ENCODE results near the gene BPTF. TPM values are rescaled to one million over a fixed set of nuclear protein-coding genes. Genes with fewer than 3 reads are reported as not detected.

Gene BPTF
- total and polyA plus RNA-seq, 2 of the 13 experiments (the other 11 are each of a cell fraction or from before 2014, with no cell fraction given), result 43.5 to 66.1 TPM

DNA sequence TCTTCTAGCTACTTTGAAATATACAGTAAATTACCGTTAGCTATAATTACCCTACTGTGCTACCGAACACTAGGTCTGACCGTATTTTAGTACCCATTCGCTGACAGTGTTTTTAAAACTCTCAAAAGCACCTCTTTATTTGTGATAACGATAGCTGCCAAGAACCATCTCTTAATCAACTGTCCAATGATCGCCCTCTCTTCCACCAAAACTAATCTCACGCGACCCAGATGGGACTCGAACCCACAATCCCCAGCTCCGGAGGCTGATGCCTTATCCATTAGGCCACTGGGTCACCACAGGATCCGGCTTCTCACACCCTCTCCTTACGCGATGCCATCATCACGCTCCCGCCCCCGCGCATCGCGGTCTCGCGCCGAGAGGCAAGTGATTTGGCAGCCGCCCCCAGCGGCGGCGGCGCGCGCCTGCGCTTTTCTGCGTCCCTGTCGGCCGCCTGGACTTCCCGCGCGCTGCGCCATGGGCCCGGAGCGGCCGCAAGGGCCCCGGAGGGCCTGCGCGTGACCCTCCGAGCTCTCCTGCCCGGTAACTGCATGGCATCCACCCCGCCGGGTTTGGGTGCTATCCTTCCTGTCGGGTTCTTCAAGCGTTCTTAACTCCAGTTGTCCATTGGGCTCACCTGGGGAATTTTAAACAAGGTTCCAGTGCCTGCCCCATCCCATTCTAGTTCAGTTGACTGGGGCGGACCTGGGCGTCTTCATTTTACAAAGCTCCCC lies 194.5 kb downstream of the BPTF start (continued):
- TF ChIP-seq, protein P1, sequence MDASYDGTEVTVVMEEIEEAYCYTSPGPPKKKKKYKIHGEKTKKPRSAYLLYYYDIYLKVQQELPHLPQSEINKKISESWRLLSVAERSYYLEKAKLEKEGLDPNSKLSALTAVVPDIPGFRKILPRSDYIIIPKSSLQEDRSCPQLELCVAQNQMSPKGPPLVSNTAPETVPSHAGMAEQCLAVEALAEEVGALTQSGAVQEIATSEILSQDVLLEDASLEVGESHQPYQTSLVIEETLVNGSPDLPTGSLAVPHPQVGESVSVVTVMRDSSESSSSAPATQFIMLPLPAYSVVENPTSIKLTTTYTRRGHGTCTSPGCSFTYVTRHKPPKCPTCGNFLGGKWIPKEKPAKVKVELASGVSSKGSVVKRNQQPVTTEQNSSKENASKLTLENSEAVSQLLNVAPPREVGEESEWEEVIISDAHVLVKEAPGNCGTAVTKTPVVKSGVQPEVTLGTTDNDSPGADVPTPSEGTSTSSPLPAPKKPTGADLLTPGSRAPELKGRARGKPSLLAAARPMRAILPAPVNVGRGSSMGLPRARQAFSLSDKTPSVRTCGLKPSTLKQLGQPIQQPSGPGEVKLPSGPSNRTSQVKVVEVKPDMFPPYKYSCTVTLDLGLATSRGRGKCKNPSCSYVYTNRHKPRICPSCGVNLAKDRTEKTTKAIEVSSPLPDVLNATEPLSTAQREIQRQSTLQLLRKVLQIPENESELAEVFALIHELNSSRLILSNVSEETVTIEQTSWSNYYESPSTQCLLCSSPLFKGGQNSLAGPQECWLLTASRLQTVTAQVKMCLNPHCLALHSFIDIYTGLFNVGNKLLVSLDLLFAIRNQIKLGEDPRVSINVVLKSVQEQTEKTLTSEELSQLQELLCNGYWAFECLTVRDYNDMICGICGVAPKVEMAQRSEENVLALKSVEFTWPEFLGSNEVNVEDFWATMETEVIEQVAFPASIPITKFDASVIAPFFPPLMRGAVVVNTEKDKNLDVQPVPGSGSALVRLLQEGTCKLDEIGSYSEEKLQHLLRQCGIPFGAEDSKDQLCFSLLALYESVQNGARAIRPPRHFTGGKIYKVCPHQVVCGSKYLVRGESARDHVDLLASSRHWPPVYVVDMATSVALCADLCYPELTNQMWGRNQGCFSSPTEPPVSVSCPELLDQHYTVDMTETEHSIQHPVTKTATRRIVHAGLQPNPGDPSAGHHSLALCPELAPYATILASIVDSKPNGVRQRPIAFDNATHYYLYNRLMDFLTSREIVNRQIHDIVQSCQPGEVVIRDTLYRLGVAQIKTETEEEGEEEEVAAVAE (CRISPR knock-in tag; IDR thresholded peaks at IDR 0.05; ENCODE audit: borderline replicate concordance), result peak; percentile 89
- TF ChIP-seq NFE2L1 (CRISPR knock-in tag; IDR thresholded peaks at IDR 0.05; ENCODE audit: borderline replicate concordance) (no peak), KMT2A (CRISPR knock-in tag; IDR thresholded peaks at IDR 0.05) (peak; percentile 90), ZNF629 (CRISPR knock-in tag; conservative IDR thresholded peaks at IDR 0.05) (peak; percentile 80), TCF7 (IDR thresholded peaks at IDR 0.05; ENCODE audit: low read depth) (no peak), ZKSCAN5 (CRISPR knock-in tag; IDR thresholded peaks at IDR 0.05) (no peak), ZNF773 (CRISPR knock-in tag; IDR thresholded peaks at IDR 0.05; ENCODE audit: borderline replicate concordance) (peak; percentile 86), MIXL1 (CRISPR knock-in tag; IDR thresholded peaks at IDR 0.05) (peak; percentile 98), KLF16 (CRISPR knock-in tag; IDR thresholded peaks at IDR 0.05) (peak in 1 of 2 experiments; percentile 99; a peak in 2 of 4 replicates), HES4 (CRISPR knock-in tag; IDR thresholded peaks at IDR 0.05; ENCODE audit: borderline replicate concordance) (peak; percentile 96), MED13 (CRISPR knock-in tag; IDR thresholded peaks at IDR 0.05) (peak; percentile 45; the same call in 1 of the 2 replicates), HDAC2 (CRISPR knock-in tag; IDR thresholded peaks at IDR 0.05) (peak; percentile 98), NR2F2 (IDR thresholded peaks at IDR 0.05; ENCODE audit: borderline replicate concordance, low read depth) (peak; percentile 82; the same call in 1 of the 2 replicates), HMGA1 (CRISPR knock-in tag; conservative IDR thresholded peaks at IDR 0.05) (no peak), JUND (CRISPR knock-in tag; IDR thresholded peaks at IDR 0.05) (peak; percentile 54; the same call in 1 of the 2 replicates)
- TF ChIP-seq, protein P2, sequence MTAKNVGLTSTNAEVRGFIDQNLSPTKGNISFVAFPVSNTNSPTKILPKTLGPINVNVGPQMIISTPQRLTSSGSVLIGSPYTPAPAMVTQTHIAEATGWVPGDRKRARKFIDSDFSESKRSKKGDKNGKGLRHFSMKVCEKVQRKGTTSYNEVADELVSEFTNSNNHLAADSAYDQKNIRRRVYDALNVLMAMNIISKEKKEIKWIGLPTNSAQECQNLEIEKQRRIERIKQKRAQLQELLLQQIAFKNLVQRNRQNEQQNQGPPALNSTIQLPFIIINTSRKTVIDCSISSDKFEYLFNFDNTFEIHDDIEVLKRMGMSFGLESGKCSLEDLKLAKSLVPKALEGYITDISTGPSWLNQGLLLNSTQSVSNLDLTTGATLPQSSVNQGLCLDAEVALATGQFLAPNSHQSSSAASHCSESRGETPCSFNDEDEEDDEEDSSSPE (CRISPR knock-in tag; IDR thresholded peaks at IDR 0.05), result peak; percentile 97
- TF ChIP-seq, protein P3, sequence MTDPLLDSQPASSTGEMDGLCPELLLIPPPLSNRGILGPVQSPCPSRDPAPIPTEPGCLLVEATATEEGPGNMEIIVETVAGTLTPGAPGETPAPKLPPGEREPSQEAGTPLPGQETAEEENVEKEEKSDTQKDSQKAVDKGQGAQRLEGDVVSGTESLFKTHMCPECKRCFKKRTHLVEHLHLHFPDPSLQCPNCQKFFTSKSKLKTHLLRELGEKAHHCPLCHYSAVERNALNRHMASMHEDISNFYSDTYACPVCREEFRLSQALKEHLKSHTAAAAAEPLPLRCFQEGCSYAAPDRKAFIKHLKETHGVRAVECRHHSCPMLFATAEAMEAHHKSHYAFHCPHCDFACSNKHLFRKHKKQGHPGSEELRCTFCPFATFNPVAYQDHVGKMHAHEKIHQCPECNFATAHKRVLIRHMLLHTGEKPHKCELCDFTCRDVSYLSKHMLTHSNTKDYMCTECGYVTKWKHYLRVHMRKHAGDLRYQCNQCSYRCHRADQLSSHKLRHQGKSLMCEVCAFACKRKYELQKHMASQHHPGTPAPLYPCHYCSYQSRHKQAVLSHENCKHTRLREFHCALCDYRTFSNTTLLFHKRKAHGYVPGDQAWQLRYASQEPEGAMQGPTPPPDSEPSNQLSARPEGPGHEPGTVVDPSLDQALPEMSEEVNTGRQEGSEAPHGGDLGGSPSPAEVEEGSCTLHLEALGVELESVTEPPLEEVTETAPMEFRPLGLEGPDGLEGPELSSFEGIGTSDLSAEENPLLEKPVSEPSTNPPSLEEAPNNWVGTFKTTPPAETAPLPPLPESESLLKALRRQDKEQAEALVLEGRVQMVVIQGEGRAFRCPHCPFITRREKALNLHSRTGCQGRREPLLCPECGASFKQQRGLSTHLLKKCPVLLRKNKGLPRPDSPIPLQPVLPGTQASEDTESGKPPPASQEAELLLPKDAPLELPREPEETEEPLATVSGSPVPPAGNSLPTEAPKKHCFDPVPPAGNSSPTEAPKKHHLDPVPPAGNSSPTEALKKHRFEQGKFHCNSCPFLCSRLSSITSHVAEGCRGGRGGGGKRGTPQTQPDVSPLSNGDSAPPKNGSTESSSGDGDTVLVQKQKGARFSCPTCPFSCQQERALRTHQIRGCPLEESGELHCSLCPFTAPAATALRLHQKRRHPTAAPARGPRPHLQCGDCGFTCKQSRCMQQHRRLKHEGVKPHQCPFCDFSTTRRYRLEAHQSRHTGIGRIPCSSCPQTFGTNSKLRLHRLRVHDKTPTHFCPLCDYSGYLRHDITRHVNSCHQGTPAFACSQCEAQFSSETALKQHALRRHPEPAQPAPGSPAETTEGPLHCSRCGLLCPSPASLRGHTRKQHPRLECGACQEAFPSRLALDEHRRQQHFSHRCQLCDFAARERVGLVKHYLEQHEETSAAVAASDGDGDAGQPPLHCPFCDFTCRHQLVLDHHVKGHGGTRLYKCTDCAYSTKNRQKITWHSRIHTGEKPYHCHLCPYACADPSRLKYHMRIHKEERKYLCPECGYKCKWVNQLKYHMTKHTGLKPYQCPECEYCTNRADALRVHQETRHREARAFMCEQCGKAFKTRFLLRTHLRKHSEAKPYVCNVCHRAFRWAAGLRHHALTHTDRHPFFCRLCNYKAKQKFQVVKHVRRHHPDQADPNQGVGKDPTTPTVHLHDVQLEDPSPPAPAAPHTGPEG (CRISPR knock-in tag; IDR thresholded peaks at IDR 0.05), result peak; percentile 75; the same call in 1 of the 2 replicates
- TF ChIP-seq, protein P4, sequence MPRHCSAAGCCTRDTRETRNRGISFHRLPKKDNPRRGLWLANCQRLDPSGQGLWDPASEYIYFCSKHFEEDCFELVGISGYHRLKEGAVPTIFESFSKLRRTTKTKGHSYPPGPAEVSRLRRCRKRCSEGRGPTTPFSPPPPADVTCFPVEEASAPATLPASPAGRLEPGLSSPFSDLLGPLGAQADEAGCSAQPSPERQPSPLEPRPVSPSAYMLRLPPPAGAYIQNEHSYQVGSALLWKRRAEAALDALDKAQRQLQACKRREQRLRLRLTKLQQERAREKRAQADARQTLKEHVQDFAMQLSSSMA (CRISPR knock-in tag; IDR thresholded peaks at IDR 0.05), result peak; percentile 93

Data from HepG2 (cell line).